Activated CD8-positive, alpha-beta memory T cell treated with anti-CD3 and anti-CD28 coated beads, Interleukin-2, amount 50 U/mL, for 24 hours (primary cell): ENCODE results near the gene SHROOM3.

ENCODE experiments used
- DNase-seq: peaks from one replicate; pipeline ENCODE4 v3.0.0-alpha.2; 2020; ENCODE audit errors: extremely low read depth

Gene SHROOM3

DNA sequence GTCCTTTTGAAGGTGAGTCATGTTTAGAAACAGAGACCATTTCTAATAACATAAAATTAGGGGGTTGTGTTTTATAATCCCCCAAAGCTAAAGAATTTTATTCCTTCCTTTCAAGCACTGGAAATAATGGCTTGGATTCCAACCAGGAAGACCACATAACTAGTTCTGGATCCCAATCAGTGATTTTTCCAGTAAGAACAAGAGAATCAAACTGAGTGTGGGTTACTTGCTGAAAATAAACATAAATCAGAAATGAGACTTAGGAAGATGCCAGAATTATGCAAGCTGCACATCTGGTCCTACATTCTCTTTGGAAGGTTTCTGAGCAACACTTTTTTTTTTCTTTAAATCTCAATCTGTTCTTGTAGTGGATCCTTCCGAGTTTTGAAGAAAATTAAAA is 386.6 kb downstream of the SHROOM3 start:
- DNase-seq, result no peak

DNA sequence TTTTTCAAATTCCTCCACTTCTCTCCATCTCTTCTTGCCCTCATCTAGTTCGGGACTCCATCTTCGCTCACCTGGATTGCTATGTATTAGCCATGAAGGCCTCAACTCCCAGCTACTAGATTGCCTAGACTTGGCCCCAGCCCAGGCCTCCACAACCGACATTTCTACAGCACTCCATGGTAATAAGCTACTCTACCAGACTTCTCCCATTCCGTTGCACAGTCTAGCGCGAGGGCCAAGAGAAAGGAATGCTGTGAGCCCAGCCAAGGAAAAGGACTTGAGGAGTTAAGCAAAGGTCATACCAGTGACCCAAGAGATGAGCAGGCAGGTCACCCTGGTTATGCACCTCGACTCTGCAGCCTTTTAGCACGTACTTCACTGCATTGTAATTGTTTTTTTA is 387.3 kb downstream of the SHROOM3 start:
- DNase-seq, result no peak

DNA sequence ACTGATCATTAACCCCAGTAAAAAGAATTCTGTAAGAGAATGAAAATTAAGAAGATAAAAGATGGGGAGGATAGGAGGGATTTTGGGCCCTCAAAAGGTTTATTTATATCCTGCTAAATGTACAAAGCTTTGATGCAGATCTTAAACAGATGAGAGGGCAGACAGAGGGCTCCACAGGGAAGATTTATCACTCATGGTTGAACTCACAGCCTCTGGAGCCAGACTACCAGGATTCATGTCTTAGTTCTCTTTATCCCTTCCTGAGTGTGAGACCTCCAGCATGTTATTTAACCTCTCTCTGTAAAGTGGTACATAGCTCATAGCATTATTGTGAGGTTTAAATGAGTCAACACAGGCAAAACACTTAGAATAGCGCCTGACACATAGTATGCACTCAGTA is 388.5 kb downstream of the SHROOM3 start:
- no peak for DNase-seq

DNA sequence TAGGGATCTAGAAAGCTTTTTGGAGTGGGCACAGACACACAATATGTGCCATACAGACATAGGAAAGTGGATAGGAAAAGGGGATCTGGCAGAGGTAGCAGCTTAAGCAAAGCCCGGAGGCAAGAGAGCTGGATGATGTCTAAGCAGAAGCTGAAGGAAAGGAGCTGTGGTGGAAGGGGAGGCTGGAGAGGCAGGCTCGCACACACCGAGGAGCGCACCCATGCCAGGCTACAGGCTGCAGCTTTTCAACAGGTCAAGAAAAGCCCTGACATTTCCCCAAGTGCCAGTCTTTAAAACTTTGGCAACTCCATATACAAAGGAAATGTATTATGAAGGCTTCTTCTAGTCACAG is 395.6 kb downstream of the SHROOM3 start:
- no peak for DNase-seq

DNA sequence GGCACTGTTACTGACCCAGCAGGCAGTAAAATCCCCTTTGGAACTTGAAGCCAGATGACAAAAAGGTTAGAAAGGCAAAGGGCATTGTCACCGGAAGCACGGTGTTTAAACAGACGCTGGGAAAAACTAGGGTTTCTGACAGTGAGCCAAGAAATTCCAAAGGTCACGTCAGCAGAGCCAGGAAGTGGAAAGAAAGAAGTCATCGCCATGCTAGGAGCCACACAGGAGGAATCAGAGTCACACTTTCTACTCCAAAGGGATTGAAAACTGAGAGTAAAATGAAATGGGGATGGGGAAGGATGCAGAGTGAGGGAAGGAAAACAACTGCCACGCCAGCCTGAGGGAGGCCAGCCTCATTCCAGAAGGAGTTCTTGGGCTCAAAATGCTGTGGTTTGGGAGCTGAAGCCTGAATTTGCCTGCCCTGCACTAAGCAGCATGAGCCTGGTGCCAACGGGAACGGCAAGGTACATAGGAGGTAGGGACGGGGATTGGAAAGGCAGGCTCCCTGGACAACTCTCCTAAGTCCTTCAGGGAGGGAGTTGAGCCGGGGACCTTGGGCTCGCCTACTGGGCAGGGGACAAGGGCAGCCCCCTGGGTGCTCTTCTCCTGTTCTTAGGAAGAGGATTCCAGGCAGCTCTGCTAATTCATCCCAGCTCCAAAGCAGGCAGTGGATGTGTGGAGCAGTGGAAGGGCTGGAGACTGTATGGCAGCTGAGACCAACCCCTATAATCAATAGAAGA is 396.1 kb downstream of the SHROOM3 start:
- DNase-seq, result no peak

DNA sequence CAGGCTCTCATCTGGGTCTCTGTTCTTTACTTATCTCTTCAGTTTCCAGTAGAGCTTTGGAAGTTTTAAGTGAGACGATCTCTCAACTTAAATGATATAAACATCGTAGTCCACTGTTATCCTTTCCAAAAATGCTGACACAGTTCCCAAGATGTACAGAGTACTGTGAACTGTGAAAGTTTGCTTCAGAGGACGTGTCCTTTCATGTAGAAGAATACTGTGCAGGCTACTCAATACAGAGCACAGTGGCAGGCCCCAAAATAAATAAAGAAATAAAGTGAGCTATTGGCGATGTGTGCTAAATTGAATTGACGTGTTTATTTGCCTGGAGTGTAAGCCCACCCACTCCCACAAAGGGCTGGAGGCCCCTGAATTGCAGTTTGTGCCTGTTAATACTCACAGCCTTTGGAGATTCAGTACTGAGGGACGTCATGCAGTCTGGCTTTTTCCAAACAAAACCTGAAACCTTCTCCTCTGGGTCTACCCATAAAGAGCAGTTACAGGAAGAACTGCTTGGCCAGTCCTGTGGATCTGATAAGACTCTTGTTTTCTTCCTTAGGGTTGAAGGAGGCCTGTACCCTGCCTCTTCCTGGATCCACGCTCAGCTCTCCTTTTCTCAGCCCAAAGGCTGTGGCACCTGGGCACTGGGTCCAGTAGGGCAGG is 396.8 kb downstream of the SHROOM3 start:
- DNase-seq, result no peak
